Stimulated activated naive CD8-positive, alpha-beta T cell treated with anti-CD3 and anti-CD28 coated beads, Interleukin-15, amount 100 ng/mL, for 72 hours (primary cell): Measurements from ENCODE around the gene ACBD5.

Experiments used
- ATAC-seq: fragments of 150-1000 bp; cut with Tn5 transposase; 2 replicates; pipeline ENCODE4 v1.10.0; 2021; ENCODE audit warnings: mild to moderate bottlenecking, moderate library complexity
- DNase-seq, 2 donors: peaks; one replicate each; pipeline ENCODE4 v3.0.0; 2021 to 2022
- H3K27ac Mint-ChIP-seq, 2 donors: one replicate each; pipeline ENCODE4 v1.8.0; 2022; ENCODE audit warnings: mild to moderate bottlenecking in 2 of 2, mixed read lengths in 2 of 2, moderate library complexity in 2 of 2
- H3K27me3 Mint-ChIP-seq: one replicate; pipeline ENCODE4 v1.8.0; 2022; ENCODE audit warnings: mixed read lengths
- H3K4me1 Mint-ChIP-seq: one replicate; pipeline ENCODE4 v1.8.0; 2022; ENCODE audit warnings: mild to moderate bottlenecking, mixed read lengths
- H3K4me3 Mint-ChIP-seq, 2 donors: one replicate each; pipeline ENCODE4 v1.8.0; 2022; ENCODE audit warnings: mild to moderate bottlenecking in 2 of 2, mixed read lengths in 2 of 2, moderate library complexity in 1 of 2
- H3K9me3 Mint-ChIP-seq, 2 donors: one replicate each; pipeline ENCODE4 v1.8.0; 2022; ENCODE audit warnings: mixed read lengths in 2 of 2

ACBD5 gene

DNA sequence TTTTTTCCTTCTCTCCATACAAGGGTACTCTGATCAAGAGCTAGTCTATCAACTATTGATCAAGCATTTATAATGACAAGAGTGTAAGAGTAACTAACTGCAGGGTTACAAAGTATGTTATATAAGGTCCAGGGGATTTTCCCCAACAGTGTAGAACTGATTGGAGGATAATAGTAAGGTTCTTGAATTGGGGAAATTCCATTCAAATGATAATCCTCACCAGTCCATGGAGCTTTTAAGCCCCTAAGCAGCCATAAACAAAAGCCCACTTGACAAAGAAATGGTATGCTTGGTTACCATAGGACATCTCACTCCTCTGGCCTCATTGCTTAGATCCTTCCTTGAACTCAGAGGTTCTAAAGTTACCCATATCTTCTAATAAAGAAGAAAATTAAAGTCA lies 94.7 kb downstream of the ACBD5 start:
- peak overlapping the region in 1 of 2 donors; percentile 25 for H3K27ac Mint-ChIP-seq

More for the DNA sequence above, 94.7 kb downstream of the ACBD5 start:
- Mint-ChIP-seq H3K4me1 (peaks cover 39% of the 10 kb centered on the region), H3K4me3 (no peak overlapping the region), H3K9me3 (no peaks in the 10 kb centered on the region), H3K27me3 (no peaks in the 10 kb centered on the region)
- DNase-seq (no peak), ATAC-seq (no peak)
